ENCODE data around the gene UMAD1. TPM values are rescaled to one million over a fixed set of nuclear protein-coding genes. Genes with fewer than 3 reads are reported as not detected.

Gene UMAD1
- total RNA-seq, 1 experiment from 2014 or later, result 9.3 TPM

DNA sequence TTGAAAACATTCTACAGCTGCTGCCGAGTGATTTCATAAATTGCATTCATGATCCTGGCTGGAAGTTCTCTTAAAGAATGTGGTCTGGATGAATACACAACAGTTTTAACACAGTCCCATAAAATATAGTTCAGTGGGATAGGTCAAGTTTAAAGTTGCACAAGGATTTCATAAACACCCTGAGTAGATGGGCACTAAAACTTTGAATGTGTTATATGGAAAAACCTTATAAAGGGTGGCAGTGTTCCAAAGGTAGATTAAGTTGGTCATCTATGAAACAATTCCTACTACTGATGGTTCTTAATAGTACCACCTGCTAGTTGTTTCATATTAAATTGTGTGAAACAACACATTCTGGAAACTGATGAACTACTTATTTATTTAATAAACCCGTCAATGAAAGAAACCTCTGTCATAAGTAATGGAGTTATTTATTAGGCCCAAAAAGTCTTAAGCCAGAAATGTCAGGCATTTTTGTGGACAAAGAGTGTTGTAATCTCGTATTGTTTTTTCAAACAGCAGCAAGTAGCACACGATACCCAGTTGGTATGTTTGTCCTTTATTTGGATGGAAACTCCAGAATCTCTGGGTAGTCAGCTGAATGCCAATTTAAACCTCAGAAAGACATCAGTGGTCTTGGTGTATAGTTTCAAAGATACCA lies 92.2 kb downstream of the UMAD1 start:
- DNase-seq, result no peak
- H3K4me3 ChIP-seq, result no peak overlapping the region
- H3K9me3 ChIP-seq, result no peaks in the 10 kb centered on the region
- H3K27me3 ChIP-seq, result no peaks in the 10 kb centered on the region
- H3K36me3 ChIP-seq, result no peaks in the 10 kb centered on the region

DNA sequence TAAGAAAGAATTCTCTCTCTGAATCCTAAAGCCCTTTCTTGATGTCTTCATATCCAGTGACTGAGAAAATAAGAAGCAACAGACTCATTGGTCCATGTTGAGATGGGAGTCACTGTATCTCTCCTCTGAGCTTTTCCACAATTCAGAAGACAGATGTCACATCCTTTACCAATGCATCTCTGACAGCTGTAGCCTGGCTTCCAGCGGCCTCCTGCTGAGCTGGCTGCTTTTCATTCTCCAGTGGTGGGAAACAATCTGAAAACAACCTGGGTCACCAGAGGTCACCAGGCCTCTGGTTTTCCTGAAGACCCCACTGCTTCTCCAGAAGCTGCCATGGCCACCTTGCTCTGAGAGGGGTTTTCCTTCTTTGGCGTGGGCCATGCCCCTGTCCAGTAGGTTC lies 96.1 kb downstream of the UMAD1 start:
- H3K36me3 ChIP-seq, result no peaks in the 10 kb centered on the region
- DNase-seq, result no peak
- no peak overlapping the region for H3K4me3 ChIP-seq
- no peaks in the 10 kb centered on the region for H3K9me3 ChIP-seq
- no peaks in the 10 kb centered on the region for H3K27me3 ChIP-seq

DNA sequence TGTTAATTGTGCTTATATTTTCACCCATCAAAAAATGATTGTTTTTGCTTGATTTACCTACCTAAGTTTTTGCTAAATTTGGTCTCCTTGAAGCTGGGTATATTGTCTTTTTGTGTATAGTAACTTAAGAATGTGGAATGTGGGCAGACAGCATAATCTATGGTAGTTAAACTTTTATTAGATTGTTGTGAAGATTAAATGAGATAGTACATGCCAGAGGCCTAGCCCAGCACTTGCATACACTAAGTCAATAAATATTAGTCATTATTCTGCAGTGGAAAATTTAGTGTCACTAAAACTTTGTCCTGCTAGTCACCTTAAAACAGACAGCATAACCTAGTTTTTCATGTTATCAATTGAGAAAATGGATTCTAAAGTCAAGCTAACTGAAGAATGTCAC lies 97.1 kb downstream of the UMAD1 start:
- Histone ChIP-seq H3K27me3 (no peaks in the 10 kb centered on the region), H3K9me3 (no peaks in the 10 kb centered on the region), H3K4me3 (no peak overlapping the region), H3K36me3 (no peaks in the 10 kb centered on the region)
- DNase-seq, result no peak

DNA sequence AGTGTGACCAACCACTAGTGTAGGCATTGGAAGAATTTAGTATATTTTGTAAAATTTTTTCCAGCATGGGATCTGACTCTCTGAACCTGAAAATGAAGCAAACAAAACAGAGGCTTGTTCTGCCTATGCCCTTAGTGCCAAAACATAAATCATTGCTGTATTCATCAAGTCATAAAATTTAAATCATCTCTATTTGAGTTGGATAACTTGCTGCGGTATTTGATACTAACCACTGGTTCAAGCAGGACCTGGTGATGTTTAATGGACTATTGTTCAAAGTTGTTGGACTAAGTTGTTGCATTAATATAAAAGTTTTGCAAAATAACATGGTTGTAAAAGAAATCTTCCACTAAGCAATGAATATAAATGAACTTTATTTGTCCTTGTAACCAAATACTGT lies 97.6 kb downstream of the UMAD1 start:
- no peak overlapping the region for H3K4me3 ChIP-seq
- no peaks in the 10 kb centered on the region for H3K27me3 ChIP-seq
- H3K36me3 ChIP-seq, result no peaks in the 10 kb centered on the region
- DNase-seq, result no peak
- no peaks in the 10 kb centered on the region for H3K9me3 ChIP-seq

DNA sequence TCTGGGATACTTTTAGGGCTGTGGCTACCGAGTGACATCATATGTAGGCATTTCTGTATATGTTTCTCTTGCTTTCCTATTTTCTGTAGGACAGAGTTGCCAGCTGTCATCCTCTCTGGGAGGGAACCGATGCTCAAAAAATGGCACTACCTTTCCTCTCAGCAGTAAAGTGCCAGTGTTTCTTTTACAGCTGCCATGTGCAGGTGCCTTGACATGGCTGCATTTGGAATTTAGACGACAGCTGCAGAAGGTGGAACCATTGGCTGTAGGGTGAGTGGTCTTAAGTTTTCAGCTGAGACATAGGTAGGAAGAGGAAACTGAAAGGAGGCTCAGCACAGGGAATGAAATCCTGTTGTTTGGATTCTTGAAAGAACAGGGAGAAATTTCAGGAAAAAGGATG lies 98.1 kb downstream of the UMAD1 start:
- Histone ChIP-seq H3K4me3 (no peak overlapping the region), H3K27me3 (no peaks in the 10 kb centered on the region), H3K36me3 (no peaks in the 10 kb centered on the region), H3K9me3 (no peaks in the 10 kb centered on the region)
- DNase-seq, result no peak

DNA sequence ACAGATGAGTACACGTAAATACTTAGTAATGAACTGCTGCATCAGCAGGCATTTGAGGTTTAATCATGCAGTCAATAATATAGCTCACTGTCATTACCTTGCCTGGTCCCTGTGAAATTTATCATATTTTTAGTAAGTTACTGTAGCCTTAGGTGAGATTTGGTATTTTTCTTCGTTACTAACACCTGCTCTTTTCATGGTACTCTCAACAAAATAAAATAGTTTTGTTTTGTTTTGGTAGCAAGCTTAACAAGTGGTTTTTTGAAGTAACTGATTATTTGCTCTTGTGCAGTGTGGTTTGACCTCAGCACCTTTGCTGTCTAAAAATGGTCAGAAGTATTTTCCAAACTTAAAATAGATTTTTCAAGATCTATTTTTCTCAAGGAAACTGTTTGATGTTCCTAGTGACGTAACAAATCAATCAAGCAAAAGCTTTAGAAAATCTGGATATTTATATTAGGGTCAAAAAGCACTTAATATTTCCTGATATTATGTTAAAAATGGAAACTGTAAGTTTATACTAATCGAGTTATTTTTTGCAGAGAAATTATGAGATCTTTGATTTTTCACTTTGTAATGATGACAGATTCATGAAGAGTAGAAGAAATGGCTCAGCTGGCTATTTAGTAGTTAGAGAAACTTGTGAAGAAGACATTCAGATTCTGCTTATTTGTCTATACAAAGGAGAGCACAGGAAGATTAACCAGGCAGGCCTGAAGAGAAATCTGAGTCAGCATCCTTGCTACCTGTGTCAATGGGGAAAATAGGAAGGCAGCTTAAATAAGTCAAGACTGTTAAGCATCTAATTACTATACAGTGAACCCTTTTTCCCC lies 98.9 kb downstream of the UMAD1 start:
- Histone ChIP-seq H3K9me3 (no peaks in the 10 kb centered on the region), H3K4me3 (no peak overlapping the region), H3K27me3 (no peaks in the 10 kb centered on the region), H3K36me3 (no peaks in the 10 kb centered on the region)
- DNase-seq, result no peak

DNA sequence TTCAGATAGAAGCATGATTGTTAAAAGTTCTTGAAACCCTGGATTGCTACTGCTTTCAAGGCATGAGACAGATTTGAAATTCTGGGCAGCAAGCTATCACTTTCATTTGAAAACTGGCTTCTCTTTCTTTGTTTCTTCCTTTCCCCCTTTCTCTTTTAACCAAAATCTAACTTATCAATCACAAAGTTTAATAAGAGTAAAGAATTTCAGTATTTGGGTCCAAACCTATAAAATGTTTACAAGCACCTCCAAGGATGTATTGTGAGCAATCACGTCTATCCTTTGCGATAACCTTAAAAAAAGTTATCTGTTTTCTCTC lies 99.4 kb downstream of the UMAD1 start:
- no peak for DNase-seq
- Histone ChIP-seq H3K9me3 (no peaks in the 10 kb centered on the region), H3K36me3 (no peaks in the 10 kb centered on the region), H3K27me3 (no peaks in the 10 kb centered on the region), H3K4me3 (no peak overlapping the region)

DNA sequence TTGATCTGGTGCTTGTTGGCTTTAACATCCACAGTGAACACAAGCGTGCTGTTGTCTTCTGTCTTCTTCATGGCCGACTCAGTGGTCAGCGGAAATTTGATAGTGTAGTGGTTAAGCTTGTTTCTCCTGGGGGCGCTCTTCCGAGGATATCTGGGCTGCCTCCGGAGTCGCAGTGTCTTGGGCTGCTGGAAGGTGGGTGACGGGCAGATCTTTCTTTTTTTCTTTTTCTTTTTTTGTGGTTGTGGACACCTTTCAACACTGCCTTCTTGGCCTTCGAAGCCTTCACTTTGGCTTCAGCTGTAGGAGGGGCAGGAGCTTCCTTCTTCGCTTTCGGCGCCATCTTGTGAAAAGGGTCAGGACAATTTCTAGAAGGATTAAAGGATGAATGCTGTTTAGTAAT lies 101.7 kb downstream of the UMAD1 start:
- no peaks in the 10 kb centered on the region for H3K9me3 ChIP-seq
- H3K4me3 ChIP-seq, result no peak overlapping the region
- H3K27me3 ChIP-seq, result no peaks in the 10 kb centered on the region
- H3K36me3 ChIP-seq, result no peaks in the 10 kb centered on the region
- no peak for DNase-seq

DNA sequence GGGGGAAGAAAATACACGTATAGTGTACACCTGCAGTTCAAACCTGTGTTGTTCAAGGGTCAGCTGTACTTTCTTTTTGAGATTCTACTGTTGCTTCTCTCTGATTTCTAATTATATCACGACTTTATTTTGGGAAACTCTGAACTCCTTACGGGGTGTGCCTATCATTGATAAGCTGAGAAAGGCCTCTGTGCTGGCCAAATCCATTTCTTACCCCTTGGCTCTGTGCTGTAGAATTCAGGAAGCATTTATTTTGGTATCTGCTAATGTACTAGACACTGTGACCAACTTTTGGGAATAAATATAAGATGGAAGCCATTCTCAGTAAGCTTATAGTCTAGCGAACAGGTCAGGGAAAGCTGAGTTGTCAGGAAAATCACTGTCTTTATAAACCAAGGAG lies 104.7 kb downstream of the UMAD1 start:
- no peak overlapping the region for H3K4me3 ChIP-seq

DNA sequence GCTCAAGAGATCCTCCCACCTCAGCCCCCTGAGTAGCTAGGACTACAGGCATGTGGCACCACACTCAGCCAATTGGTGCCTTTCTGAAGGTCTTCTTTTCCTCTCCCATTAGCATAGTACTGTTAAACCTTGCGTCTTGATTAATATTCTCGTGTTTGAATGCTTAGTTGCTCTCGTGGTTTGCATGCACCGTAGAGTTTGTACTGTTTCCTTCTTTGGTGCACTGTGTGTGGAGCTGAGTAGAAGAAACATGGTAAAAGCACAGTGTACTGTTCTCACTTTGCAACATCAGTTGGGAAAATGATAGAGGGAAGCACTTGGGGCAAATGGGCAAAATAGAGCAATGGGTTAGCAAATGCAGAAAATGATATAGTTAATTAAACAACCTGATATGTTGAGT lies 105.4 kb downstream of the UMAD1 start:
- no peaks in the 10 kb centered on the region for H3K36me3 ChIP-seq
- H3K9me3 ChIP-seq, result no peaks in the 10 kb centered on the region
- H3K4me3 ChIP-seq, result no peak overlapping the region
- no peaks in the 10 kb centered on the region for H3K27me3 ChIP-seq
- DNase-seq, result no peak

More for the DNA sequence above, 104.7 kb downstream of the UMAD1 start:
- Histone ChIP-seq H3K36me3 (no peaks in the 10 kb centered on the region), H3K27me3 (no peaks in the 10 kb centered on the region), H3K9me3 (no peaks in the 10 kb centered on the region)
- no peak for DNase-seq

DNA sequence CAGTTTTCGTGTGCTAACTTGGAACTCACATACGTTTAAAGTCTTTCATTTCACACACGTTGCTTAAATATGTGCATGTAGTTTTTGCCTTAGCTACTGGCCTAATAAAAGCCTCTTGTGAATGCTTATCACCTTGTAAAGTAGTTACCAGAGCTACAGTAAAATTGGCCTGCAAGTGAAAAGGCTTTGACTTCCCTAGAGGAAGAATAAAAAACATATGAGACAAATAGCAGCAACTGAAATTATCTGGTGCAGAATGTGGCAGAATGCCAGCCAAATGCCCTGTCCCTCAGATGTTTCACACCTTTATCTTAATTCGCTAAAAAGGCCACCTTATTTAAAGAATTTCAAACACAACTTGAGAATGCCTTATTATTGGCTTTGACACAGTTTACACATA lies 105.9 kb downstream of the UMAD1 start:
- no peaks in the 10 kb centered on the region for H3K36me3 ChIP-seq
- no peaks in the 10 kb centered on the region for H3K27me3 ChIP-seq
- H3K4me3 ChIP-seq, result no peak overlapping the region
- DNase-seq, result no peak
- H3K9me3 ChIP-seq, result no peaks in the 10 kb centered on the region

DNA sequence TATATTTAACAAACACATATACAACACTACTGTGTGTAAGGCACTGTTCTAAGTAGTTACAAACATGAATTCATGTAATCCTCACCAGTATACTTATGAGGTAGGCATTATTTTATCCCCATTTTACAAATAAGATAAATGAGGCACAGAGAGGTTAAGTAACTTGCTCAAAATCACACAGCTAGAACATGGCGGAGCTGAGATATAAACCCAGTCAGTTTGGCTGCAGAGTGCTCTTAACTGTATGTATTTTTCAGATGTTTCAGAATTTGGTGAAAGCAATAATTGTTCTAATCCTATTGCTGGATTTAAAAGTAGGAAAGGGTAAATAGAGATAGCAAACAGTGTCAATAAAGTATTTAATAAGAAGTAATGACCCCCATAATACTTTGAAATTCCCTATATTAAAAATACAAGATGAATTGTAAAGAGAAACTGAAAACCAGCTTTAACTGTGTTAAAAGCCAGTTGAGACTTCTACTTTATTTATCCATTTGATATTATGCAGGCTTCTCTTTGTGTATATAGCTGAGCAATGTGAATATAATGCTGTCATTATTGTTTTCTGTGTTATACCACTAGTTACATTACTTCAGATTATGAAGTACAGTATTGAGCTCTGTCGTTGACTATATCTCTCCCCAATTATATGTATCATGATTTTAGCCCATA lies 110.2 kb downstream of the UMAD1 start:
- no peaks in the 10 kb centered on the region for H3K36me3 ChIP-seq
- no peak overlapping the region for H3K4me3 ChIP-seq
- H3K27me3 ChIP-seq, result no peaks in the 10 kb centered on the region
- no peak for DNase-seq
- no peaks in the 10 kb centered on the region for H3K9me3 ChIP-seq

DNA sequence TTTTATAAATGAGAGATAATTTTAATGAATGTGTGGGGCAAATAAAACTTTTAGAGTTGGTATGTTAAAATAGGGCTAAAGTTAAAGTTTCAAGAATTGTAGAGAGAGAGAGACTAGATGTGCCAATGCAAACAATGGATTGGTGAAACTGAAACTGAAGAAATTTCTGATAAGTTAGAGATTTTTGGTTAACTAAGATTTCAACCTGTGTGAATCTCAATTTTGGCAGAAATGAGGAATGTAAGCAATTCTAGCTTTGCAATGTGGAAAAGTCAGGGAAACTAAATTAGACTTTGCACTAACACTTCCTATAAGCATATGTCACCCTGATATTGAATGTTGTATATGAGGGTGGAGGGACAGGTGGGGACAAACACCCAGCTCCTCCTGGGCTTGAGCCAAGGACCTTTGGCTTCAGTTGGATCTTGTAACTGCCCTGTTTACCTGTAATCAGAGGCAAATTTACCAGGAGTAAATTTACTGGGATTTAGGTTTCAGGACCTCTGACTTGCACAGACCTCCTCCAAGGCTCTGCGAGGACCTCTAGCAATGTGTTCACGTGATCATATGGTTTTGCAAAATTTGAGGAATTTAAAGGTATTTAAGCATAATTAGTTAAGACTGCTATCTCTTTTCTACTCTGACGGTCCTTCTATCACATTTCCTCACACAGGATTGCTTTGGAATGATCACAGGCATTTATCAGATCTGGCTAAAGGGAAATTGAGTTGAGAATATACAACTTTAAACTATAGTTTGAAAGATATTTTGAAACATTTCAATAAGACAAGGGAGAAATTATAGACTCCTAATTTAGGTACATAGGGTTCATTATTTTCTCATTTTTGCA lies 110.9 kb downstream of the UMAD1 start:
- Histone ChIP-seq H3K4me3 (no peak overlapping the region), H3K27me3 (no peaks in the 10 kb centered on the region), H3K9me3 (no peaks in the 10 kb centered on the region), H3K36me3 (no peaks in the 10 kb centered on the region)
- DNase-seq, result no peak

DNA sequence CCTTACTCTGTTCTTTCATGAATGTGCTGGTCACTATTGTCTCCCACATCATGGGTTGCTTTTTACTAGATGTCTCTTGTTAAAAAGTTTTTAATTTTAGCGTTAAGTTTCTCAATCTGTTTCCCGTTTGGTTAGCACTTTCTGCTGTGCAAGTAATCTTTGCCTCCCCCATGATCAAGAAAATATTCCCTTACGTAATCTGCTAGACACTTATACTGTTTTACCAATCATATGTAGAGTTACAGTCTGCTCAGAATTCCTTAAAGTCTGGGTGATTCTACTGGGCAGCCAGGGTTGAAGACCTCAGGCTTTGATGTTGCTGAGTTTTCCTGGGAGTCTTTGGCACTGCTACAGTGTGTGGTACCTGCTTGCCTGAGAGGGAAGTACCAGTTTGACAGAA lies 116.0 kb downstream of the UMAD1 start:
- H3K4me3 ChIP-seq, result no peak overlapping the region
- no peaks in the 10 kb centered on the region for H3K9me3 ChIP-seq
- H3K36me3 ChIP-seq, result no peaks in the 10 kb centered on the region
- no peak for DNase-seq
- no peaks in the 10 kb centered on the region for H3K27me3 ChIP-seq

DNA sequence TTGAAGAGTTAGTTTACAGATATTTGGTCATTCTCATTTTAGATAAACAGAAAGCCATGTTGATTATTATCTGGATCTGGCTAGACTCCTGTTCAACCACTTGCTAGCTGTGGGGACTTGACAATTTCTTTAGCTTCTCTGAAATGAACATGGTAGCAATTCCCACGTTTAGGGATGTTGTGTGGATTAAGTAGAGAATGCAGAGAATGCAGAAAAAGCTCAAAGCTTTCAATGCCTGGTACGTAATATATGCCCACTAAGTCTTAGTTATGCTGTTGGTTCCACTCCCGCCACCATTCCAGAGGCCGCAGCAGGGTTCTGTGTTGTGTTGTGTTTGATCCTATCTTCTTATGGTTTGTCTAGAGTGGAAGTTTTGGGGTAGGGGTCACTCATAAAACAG lies 117.0 kb downstream of the UMAD1 start:
- Histone ChIP-seq H3K27me3 (no peaks in the 10 kb centered on the region), H3K36me3 (no peaks in the 10 kb centered on the region), H3K4me3 (no peak overlapping the region), H3K9me3 (no peaks in the 10 kb centered on the region)
- no peak for DNase-seq

DNA sequence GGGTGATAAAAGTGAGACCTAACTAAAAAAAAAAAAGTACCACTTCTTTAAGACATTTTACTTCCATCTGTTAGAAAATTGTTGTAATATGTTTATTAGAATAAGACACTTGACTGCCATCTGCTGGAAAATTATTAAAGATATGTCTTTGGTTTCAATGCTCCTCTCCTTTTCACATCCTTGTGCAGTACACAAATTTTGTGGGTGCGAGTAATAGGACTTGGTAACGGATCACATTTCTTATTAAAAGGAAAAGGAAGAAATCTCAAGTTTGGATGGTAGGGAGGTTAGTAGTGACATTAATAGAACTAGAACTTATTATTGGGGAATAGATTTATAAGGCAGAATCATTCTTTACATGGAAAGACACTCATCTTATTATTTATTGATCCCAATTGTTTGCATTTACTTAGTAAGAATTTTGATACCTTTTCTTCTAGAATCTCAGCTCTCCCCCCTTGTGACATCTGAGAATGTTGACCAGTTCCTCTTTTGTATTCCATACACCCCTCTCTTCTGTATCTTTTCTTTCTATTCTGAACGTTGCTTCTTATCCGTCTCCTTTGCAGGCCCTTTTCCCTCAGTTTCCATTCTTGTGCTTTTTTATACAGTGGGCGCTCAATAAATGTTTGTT lies 120.9 kb downstream of the UMAD1 start:
- Histone ChIP-seq H3K9me3 (no peaks in the 10 kb centered on the region), H3K36me3 (no peaks in the 10 kb centered on the region), H3K27me3 (no peaks in the 10 kb centered on the region), H3K4me3 (peak overlapping the region; percentile 43)
- DNase-seq, result no peak
